ENCODE measurements around the gene STK32B. TPM values are rescaled to one million over a fixed set of nuclear protein-coding genes. Genes with fewer than 3 reads are reported as not detected.

Gene STK32B
- total and polyA plus RNA-seq, 5 donors from 2014 or later, result not detected

- Histone ChIP-seq H3K9me3 (ENCODE audit: control insufficient read depth in 2 of 2, low read length in 2 of 2) (no peaks in the 10 kb centered on the region), H3K27me3 (ENCODE audit: control insufficient read depth, insufficient read depth, low read length) (no peaks in the 10 kb centered on the region), H3K4me1 (ENCODE audit: control insufficient read depth, insufficient read depth, low read length, poor library complexity, severe bottlenecking) (no peaks in the 10 kb centered on the region), H3K27ac (ENCODE audit: insufficient read depth, low read length, poor library complexity, severe bottlenecking) (no peak overlapping the region), H3K4me3 (ENCODE audit: low read depth, low read length) (no peak overlapping the region), H3K36me3 (ENCODE audit: control insufficient read depth, insufficient read depth, low read length) (no peaks in the 10 kb centered on the region)
- Mint-ChIP-seq H3K4me3 (no peak overlapping the region), H3K27ac (no peak overlapping the region), H3K4me1 (no peaks in the 10 kb centered on the region), H3K9me3 (peaks cover 0 to 6% (median 3%) of the 10 kb centered on the region in 7 donors), H3K27me3 (peaks cover 4% of the 10 kb centered on the region), H3K36me3 (no peaks in the 10 kb centered on the region)
- ATAC-seq (ENCODE audit: low read depth in 2 of 2), result no peak
- DNase-seq, result no peak
These were observed 289.7 kb downstream of the STK32B start for GRCh38 chr4:5340991-5341451.

- Mint-ChIP-seq H3K4me1 (no peaks in the 10 kb centered on the region), H3K36me3 (no peaks in the 10 kb centered on the region), H3K27me3 (peaks cover 4% of the 10 kb centered on the region), H3K27ac (no peak overlapping the region), H3K4me3 (no peak overlapping the region), H3K9me3 (peaks cover 0 to 6% (median 3%) of the 10 kb centered on the region in 7 donors)
- Histone ChIP-seq H3K4me3 (ENCODE audit: low read depth, low read length) (no peak overlapping the region), H3K36me3 (ENCODE audit: control insufficient read depth, insufficient read depth, low read length) (no peaks in the 10 kb centered on the region), H3K4me1 (ENCODE audit: control insufficient read depth, insufficient read depth, low read length, poor library complexity, severe bottlenecking) (no peaks in the 10 kb centered on the region), H3K9me3 (ENCODE audit: control insufficient read depth in 2 of 2, low read length in 2 of 2) (no peaks in the 10 kb centered on the region), H3K27me3 (ENCODE audit: control insufficient read depth, insufficient read depth, low read length) (no peaks in the 10 kb centered on the region), H3K27ac (ENCODE audit: insufficient read depth, low read length, poor library complexity, severe bottlenecking) (no peak overlapping the region)
- ATAC-seq (ENCODE audit: low read depth in 2 of 2) (no peak), DNase-seq (no peak)
These were observed 290.2 kb downstream of the STK32B start for GRCh38 chr4:5341526-5341925.

GRCh38 chr4:5355846-5356245 lies 304.6 kb downstream of the STK32B start:
- no peak overlapping the region for H3K4me3 Mint-ChIP-seq
- no peaks in the 10 kb centered on the region for H3K27me3 Mint-ChIP-seq
- peaks cover 0 to 10% (median 2%) of the 10 kb centered on the region in 7 donors for H3K9me3 Mint-ChIP-seq
- ATAC-seq (ENCODE audit: low read depth in 2 of 2) (no peak), DNase-seq (no peak)
- Histone ChIP-seq H3K9me3 (ENCODE audit: control insufficient read depth in 2 of 2, low read length in 2 of 2) (no peaks in the 10 kb centered on the region), H3K4me3 (ENCODE audit: low read depth, low read length) (no peak overlapping the region), H3K4me1 (ENCODE audit: control insufficient read depth, insufficient read depth, low read length, poor library complexity, severe bottlenecking) (no peaks in the 10 kb centered on the region), H3K36me3 (ENCODE audit: control insufficient read depth, insufficient read depth, low read length) (no peaks in the 10 kb centered on the region), H3K27me3 (ENCODE audit: control insufficient read depth, insufficient read depth, low read length) (no peaks in the 10 kb centered on the region), H3K27ac (ENCODE audit: insufficient read depth, low read length, poor library complexity, severe bottlenecking) (no peak overlapping the region)
- no peaks in the 10 kb centered on the region for H3K36me3 Mint-ChIP-seq
- no peaks in the 10 kb centered on the region for H3K4me1 Mint-ChIP-seq
- no peak overlapping the region for H3K27ac Mint-ChIP-seq

- Mint-ChIP-seq H3K27ac (no peak overlapping the region), H3K4me1 (no peaks in the 10 kb centered on the region), H3K36me3 (no peaks in the 10 kb centered on the region), H3K4me3 (no peak overlapping the region), H3K9me3 (peaks cover 0 to 9% (median 1%) of the 10 kb centered on the region in 7 donors), H3K27me3 (no peaks in the 10 kb centered on the region)
- no peak for ATAC-seq (ENCODE audit: low read depth in 2 of 2)
- no peaks in the 10 kb centered on the region for H3K36me3 ChIP-seq (ENCODE audit: control insufficient read depth, insufficient read depth, low read length)
- no peak for DNase-seq
- H3K4me3 ChIP-seq (ENCODE audit: low read depth, low read length), result no peak overlapping the region
- no peaks in the 10 kb centered on the region for H3K27me3 ChIP-seq (ENCODE audit: control insufficient read depth, insufficient read depth, low read length)
- no peaks in the 10 kb centered on the region for H3K4me1 ChIP-seq (ENCODE audit: control insufficient read depth, insufficient read depth, low read length, poor library complexity, severe bottlenecking)
- no peak overlapping the region for H3K27ac ChIP-seq (ENCODE audit: insufficient read depth, low read length, poor library complexity, severe bottlenecking)
- H3K9me3 ChIP-seq (ENCODE audit: control insufficient read depth in 2 of 2, low read length in 2 of 2), result no peaks in the 10 kb centered on the region
These were observed 306.6 kb downstream of the STK32B start for GRCh38 chr4:5357870-5358269.

GRCh38 chr4:5361968-5362367 lies 310.7 kb downstream of the STK32B start:
- Histone ChIP-seq H3K9me3 (ENCODE audit: control insufficient read depth in 2 of 2, low read length in 2 of 2) (no peaks in the 10 kb centered on the region), H3K4me1 (ENCODE audit: control insufficient read depth, insufficient read depth, low read length, poor library complexity, severe bottlenecking) (no peaks in the 10 kb centered on the region), H3K4me3 (ENCODE audit: low read depth, low read length) (no peak overlapping the region), H3K36me3 (ENCODE audit: control insufficient read depth, insufficient read depth, low read length) (no peaks in the 10 kb centered on the region), H3K27me3 (ENCODE audit: control insufficient read depth, insufficient read depth, low read length) (no peaks in the 10 kb centered on the region), H3K27ac (ENCODE audit: insufficient read depth, low read length, poor library complexity, severe bottlenecking) (no peak overlapping the region)
- Mint-ChIP-seq H3K36me3 (no peaks in the 10 kb centered on the region), H3K27me3 (no peaks in the 10 kb centered on the region), H3K27ac (no peak overlapping the region), H3K4me3 (no peak overlapping the region), H3K4me1 (no peaks in the 10 kb centered on the region), H3K9me3 (peaks cover 0 to 7% (median 1%) of the 10 kb centered on the region in 7 donors)
- ATAC-seq (ENCODE audit: low read depth in 2 of 2) (no peak), DNase-seq (peak in 1 of 3 donors; percentile 0)

- Mint-ChIP-seq H3K9me3 (peaks cover 0 to 4% (median 0%) of the 10 kb centered on the region in 7 donors), H3K27me3 (no peaks in the 10 kb centered on the region), H3K36me3 (no peaks in the 10 kb centered on the region), H3K4me3 (no peak overlapping the region), H3K27ac (no peak overlapping the region), H3K4me1 (no peaks in the 10 kb centered on the region)
- Histone ChIP-seq H3K36me3 (ENCODE audit: control insufficient read depth, insufficient read depth, low read length) (no peaks in the 10 kb centered on the region), H3K4me1 (ENCODE audit: control insufficient read depth, insufficient read depth, low read length, poor library complexity, severe bottlenecking) (no peaks in the 10 kb centered on the region), H3K27me3 (ENCODE audit: control insufficient read depth, insufficient read depth, low read length) (no peaks in the 10 kb centered on the region), H3K4me3 (ENCODE audit: low read depth, low read length) (no peak overlapping the region), H3K27ac (ENCODE audit: insufficient read depth, low read length, poor library complexity, severe bottlenecking) (no peak overlapping the region), H3K9me3 (ENCODE audit: control insufficient read depth in 2 of 2, low read length in 2 of 2) (no peaks in the 10 kb centered on the region)
- no peak for DNase-seq
- no peak for ATAC-seq (ENCODE audit: low read depth in 2 of 2)
These were observed 313.1 kb downstream of the STK32B start for GRCh38 chr4:5364406-5364805.

GRCh38 chr4:5365071-5366008 lies 314.1 kb downstream of the STK32B start:
- no peak for ATAC-seq (ENCODE audit: low read depth in 2 of 2)
- no peaks in the 10 kb centered on the region for H3K27me3 ChIP-seq (ENCODE audit: control insufficient read depth, insufficient read depth, low read length)
- no peaks in the 10 kb centered on the region for H3K27me3 Mint-ChIP-seq
- DNase-seq, result no peak
- H3K4me1 ChIP-seq (ENCODE audit: control insufficient read depth, insufficient read depth, low read length, poor library complexity, severe bottlenecking), result no peaks in the 10 kb centered on the region
- H3K9me3 Mint-ChIP-seq, result peaks cover 0 to 4% (median 0%) of the 10 kb centered on the region in 7 donors
- H3K4me3 ChIP-seq (ENCODE audit: low read depth, low read length), result no peak overlapping the region
- H3K27ac ChIP-seq (ENCODE audit: insufficient read depth, low read length, poor library complexity, severe bottlenecking), result no peak overlapping the region
- peak overlapping the region in 1 of 3 donors; percentile 34 for H3K27ac Mint-ChIP-seq
- H3K36me3 ChIP-seq (ENCODE audit: control insufficient read depth, insufficient read depth, low read length), result no peaks in the 10 kb centered on the region
- no peaks in the 10 kb centered on the region for H3K9me3 ChIP-seq (ENCODE audit: control insufficient read depth in 2 of 2, low read length in 2 of 2)
- H3K4me3 Mint-ChIP-seq, result no peak overlapping the region
- no peaks in the 10 kb centered on the region for H3K4me1 Mint-ChIP-seq
- H3K36me3 Mint-ChIP-seq, result no peaks in the 10 kb centered on the region

GRCh38 chr4:5366009-5366386 lies 314.7 kb downstream of the STK32B start:
- DNase-seq, result no peak
- H3K4me1 ChIP-seq (ENCODE audit: control insufficient read depth, insufficient read depth, low read length, poor library complexity, severe bottlenecking), result no peaks in the 10 kb centered on the region
- no peaks in the 10 kb centered on the region for H3K27me3 ChIP-seq (ENCODE audit: control insufficient read depth, insufficient read depth, low read length)
- H3K27ac ChIP-seq (ENCODE audit: insufficient read depth, low read length, poor library complexity, severe bottlenecking), result no peak overlapping the region
- Mint-ChIP-seq H3K27me3 (no peaks in the 10 kb centered on the region), H3K36me3 (no peaks in the 10 kb centered on the region), H3K4me1 (no peaks in the 10 kb centered on the region), H3K9me3 (peaks cover 0 to 4% (median 1%) of the 10 kb centered on the region in 7 donors), H3K27ac (no peak overlapping the region), H3K4me3 (no peak overlapping the region)
- ATAC-seq (ENCODE audit: low read depth in 2 of 2), result no peak
- H3K4me3 ChIP-seq (ENCODE audit: low read depth, low read length), result no peak overlapping the region
- no peaks in the 10 kb centered on the region for H3K36me3 ChIP-seq (ENCODE audit: control insufficient read depth, insufficient read depth, low read length)
- H3K9me3 ChIP-seq (ENCODE audit: control insufficient read depth in 2 of 2, low read length in 2 of 2), result no peaks in the 10 kb centered on the region

Data from CD4-positive, CD25-positive, alpha-beta regulatory T cell (primary cell).